ENCODE measurements around the gene PARD3.

Gene PARD3

DNA sequence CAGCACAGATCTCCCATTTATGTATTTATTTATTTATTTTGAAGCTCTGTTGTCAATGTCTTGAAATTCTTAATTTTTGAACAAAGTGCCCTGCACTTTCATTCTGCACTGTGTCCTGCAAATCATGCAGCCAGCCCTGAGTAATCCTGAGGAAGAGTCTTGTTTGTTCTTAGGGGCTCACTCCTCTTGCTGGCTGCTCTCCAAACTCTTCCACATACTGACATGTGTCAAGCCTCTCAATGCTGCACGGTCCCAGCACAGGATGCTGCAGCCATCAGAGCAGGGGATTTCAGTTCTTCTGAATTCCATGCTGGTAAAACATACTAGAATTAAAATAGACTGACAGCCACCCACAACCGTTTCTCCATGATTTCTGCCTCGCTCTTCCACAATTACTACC is 207.2 kb downstream of the PARD3 start:
- no peak for DNase-seq

DNA sequence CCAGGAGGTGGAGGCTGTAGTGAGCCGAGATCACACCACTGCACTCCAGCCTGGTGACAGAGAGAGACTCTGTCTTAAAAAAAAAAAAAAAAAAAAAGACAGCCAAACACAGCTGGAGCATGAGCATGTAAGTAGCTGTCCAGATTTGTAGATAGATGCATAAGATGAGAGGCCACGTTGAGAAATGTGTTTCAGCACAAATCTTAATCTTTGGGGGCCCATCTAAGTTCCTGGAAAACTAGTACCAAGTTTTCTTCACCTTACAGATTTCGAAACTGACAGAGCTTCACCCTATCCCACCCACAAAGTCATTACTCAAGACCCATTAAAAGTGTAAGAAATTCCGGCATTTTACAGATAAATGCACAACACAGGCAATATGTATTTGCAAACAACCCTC is 208.2 kb downstream of the PARD3 start:
- no peak for DNase-seq

DNA sequence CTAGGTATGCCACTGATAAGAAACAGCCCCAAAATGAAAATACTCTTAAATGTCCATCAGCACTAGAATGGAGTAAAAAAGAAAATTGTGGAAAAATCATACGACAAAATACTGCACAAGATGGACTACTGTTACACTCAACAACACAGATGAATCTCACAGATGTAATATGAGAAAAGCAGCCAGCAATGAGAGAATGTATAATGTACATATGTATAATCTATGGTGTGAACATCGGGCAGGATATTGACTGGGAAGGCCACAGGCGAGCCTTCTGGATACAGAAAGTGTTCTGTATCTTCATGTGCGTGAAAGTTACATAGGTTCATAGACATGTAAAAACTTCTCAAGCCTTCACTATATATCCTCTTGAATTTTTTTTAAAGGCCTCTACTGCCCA is 212.6 kb downstream of the PARD3 start:
- no peak for DNase-seq

DNA sequence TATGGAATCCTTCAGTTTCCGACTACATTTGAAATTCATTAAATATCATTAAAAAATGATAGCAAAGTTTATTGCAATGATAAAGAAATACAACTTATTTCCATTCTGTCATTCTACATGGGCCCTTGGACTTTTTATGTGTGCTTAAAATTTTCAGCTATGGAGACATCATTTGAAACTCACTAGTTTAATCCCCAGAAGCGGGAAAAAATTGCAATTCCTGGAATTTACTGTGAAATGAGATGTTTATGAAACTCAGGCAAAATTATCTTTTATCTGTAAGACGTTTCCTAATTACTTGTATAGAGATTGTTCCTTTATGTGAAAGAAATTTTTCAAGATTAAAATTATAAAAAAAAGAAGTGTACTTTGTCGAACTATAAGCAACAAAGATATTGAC is 213.4 kb downstream of the PARD3 start:
- no peak for DNase-seq

DNA sequence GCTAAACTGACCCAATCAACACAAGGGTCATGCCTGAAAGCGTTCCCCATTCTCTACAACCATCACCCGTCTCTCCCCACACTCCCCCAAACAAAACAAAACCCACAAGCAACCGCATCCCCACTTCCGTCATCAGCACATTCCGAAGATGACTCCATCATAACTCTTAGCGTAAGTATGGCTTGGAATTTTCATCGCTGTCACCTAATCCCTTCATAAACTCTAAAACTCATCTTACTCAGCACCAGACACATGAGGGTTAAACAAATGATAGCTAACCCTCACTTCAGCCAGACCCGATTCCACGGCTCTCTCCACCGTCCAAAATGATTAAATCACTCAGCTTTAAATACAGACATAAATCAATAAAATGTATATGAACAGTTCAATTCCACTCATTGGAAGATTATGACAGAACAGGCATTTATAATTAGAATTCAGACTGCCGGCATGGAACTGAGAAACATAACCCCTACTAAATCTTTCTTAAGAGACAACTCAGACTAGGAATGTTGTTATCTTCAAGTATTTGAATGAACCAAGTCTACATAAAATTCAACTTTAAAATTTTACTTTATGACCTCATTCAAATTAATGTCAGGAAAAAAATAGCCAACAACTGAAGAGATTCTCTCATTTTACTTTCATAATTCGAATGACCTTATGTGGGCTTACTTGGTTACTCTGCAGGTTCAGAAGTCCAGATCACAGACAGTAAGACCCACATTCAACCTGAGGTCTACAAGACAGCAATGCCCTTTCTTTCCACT is 215.9 kb downstream of the PARD3 start:
- no peak for DNase-seq

DNA sequence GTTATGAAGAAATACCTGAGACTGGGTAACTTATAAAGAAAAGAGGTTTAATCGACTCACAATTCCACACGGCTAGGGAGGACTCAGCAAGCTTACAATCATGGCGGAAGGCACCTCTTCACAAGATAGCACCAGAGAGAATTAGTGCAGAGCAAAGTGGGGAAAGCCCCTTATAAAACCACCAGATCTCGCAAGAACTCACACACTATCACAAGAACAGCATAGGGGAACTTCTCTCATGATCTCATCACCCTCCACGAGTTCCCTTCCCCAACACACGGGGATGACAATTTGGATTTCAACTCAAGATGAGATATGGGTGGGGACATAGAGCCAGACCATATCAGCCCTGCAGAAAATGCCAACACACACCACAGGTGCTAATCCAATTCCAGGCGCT is 218.7 kb downstream of the PARD3 start:
- no peak for DNase-seq

DNA sequence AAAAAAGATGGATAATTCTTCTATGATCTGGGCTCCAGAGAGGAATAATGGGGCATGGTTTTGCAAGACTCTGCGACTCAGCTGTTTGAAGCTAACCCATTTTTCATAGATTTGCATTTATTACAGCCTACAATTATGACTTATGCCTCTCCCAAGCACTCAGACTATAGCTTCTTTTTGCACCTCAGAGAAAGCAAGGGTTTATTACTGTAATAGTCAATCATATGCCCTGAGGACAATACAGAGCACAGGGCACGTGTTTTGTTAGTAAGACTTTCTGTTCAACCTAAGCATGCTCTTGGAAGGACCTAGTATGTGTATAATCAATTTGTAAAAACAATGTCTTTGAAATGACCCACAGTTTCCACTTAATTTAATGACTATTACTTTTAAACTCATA is 221.2 kb downstream of the PARD3 start:
- DNase-seq: no peak

DNA sequence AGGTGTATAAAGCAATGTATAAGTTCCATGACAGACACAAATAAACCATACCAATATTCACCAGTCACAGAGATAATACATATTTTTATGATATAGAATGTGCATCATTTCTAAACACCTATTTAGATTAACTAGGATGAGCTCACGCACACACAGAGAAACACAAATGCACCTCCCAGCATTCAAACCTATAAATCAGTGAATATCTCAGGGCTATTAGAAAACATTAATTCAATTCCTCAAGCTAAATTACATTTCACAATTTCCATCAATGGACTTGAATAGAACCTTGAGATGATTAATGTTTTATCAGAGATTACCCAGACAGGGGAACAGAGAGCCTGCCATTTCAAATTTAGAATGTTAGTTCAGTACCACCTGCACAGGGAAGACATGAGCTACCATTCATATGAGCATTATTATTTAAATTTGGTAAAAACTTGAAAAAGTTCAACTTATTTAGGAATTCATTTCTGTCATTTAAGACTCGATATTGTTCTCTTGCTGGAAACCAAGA is 221.7 kb downstream of the PARD3 start:
- DNase-seq: no peak

DNA sequence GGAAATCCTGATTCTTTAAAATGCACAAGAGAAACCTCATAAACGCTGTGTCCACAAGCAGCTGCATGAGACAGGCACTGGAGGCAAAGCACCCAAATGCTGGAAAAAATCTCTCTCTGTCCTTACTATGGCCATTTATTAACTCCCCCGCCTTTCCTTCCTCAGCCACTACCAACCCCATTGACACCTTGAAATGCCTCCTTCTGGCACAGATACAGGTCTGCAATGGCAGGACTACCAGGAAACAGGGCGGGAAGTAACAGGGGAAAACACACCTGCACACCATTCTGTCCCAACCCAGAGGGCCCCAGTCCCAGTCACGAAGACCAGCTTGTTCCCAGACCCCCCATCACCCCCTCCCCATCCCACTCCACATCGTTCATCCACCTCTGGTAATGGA is 224.3 kb downstream of the PARD3 start:
- DNase-seq: no peak

DNA sequence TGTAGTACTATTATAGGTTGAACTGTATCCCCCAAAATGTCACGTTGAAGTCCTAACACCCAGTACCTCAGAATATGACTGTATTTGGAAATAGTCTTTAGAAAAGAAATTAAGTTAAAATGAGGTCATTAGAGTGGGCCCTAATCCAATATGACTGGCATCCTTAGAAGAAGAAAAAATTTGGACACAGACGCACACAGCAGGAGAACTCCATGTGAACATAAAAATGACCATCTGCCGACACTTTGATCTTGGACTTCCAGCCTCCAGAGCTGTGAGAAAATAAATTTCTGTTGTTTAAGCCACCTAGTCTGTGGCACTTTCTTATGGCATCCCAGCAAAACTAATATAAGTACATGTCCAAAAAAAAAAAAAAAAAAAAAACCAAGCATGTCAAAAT is 225.8 kb downstream of the PARD3 start:
- no peak for DNase-seq

DNA sequence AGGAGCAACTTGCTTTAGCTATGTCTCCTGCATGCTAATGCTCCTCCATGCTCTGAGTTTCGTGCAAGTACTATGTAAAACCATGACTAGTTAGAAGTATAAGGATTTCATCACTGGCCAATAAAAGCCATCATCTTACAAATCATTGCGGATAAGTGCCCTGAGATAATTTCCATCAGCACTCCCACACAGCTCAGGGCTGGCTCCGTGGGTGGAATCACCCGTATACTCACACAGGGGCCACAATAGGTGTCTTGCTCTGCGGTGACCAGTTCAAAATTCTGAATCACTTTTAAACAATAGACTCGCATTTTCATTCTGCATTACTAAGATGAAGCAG is 227.4 kb downstream of the PARD3 start:
- no peak for DNase-seq

DNA sequence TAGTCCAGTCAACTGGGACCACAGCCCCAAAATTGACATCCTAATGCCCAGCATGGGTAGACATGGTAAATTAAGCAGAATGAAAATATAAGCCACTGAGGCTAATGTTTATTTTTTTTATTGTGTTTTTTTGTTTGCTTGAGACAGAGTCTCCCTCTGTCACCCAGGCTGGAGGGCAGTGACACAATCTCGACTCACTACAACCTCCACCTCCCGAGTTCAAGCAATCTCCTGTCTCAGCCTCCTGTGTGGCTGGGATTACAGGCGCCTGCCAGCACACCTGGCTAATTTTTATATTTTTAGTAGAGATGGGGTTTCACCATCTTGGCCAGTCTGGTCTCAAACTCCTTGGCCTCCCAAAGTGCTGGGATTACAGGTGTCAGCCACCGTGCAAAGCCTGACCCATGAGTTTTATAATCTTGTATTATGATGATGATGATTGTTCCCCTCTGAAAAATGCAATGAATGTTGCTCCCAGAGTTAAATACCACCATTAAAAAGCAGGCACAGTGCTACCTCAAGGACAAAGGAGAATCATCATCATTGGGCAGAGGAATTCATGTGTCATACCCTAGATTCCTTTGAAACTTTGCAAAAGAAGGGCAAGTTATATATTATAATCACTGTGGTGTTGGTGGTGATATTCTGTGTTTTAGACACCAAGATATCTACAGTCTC is 228.0 kb downstream of the PARD3 start:
- DNase-seq: no peak

DNA sequence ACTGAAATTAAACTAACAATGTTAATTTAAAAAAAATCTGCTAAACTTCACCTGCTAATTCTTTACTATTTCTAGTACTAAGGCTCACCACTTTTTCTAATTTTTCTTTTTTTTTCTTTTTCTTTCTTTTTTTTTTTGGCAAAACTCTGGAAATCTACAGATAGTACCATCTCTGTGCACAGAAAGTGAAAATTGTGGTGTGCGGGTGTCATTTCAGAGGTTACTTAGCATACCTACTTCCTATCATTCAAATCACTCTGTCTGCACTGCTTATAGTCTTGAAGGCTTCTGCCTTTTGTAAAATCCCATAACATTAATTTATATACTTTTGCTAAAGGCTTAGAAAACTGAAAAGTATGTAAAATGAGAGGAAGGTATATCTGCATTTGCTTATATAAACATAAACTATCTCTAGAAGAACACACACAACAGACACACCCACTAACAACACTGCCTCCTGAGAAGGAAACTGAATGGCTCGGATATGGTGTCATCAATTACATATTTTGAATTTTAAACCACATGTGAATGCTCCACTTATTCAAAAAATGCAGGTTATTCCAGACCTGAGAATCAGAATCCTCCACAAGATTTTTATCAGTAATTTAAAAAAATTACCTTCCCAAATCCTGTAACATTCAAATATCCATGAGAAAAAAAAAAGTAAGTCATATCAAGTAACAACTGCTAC is 229.5 kb downstream of the PARD3 start:
- DNase-seq: no peak

DNA sequence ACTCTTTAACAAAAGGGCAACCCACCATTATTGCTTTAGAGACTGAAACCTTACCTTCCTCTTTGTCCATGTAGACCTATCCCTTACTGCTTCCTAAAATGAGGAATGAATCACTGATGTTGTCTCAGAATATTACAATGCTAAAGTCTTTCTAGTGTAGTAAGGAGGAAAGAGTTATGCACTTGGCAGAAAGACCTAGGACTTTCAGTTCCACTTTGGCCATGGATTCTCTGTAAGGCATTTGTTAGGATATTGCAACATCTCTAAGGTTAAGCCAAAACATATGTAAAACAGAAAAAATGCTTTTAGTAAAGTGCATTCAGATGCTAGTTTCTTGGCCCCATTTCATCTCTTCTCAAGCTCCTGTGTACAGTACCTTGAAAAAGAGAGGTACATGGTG is 230.9 kb downstream of the PARD3 start:
- DNase-seq: no peak

DNA sequence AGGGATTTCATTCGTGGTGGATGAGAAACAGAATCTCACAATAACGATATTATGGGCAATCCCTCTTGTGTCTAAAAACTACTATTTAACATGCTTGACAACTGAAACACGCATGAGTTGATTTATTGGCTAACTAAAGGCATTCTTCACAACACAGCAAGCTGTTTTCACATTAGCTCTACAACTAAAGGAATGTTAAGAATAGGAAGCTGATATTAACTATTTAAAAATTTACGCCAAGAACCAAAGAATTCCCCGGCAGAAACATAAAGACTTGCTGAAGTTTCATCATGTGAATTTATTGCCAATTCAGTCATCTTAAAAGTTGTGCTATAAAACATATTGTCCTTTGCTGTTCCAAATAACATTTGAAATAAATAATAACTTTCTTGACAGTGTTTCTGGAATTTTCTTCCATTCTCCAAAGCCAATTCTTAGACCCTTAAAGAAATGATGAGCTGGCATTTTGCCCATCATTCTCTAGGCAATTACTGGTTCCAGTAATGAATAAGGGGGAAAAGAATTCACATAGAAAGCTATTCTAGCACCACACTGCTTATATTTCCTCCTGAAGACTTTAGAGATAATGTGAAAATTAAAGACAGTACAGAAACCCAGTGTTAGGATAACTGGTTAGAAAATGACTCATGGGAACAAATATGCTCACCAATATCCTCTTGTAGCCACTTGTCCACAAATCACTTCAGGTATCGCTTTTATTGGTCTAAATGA is 233.1 kb downstream of the PARD3 start:
- no peak for DNase-seq

DNA sequence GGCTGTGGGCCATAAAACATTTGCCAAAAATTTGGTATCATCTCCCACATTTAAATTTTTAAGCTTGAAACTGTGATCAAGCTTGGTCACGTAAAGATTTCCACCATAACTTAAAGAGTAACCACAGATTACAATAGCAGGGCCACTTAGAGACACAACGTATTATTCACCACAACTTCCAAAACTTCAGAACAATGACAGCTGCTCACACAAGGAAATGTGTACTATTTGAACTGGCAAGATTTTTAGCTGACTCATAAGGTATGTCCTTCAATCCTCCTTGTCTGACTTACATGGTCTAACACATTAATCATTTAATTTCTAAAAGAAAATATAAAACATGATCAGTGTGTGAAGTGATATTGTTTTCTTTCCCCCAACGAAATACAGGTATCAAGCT is 234.5 kb downstream of the PARD3 start:
- no peak for DNase-seq

DNA sequence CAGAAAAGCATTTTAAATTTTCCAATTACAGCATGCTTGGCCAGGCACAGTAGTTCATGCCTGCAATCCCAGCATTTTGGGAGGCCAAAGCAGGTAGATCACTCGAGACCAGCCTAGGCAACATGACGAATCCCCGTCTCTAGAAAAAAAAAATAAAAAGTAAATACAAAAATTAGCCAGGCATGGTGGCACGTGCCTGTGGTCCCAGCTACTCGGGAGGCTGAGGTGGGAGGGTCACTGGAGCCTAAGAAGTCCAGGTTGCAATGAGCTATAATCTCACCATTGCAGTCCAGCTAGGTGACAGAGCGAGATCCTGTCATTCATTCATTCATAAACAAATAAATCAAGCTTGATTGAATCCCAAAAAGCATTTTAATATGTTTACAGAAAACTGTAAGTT is 234.9 kb downstream of the PARD3 start:
- DNase-seq: no peak

DNA sequence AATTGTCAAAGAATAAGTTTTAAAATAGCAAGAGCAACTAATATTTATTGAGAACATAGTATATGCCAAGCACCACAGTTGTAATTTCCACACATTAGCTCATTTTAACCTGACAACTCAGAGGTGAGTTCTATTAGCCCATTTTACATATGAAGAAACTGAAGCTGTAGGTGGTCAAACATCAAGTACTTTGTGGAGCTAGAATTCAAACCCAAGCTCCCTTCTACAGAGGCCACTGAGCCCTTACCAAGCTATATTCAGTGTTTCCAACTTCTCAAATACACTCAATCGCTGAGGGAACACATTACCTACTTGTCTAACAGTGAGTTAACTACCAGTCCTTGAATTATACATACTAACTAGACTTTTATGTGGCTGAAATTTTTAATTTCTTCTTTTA is 236.6 kb downstream of the PARD3 start:
- no peak for DNase-seq

DNA sequence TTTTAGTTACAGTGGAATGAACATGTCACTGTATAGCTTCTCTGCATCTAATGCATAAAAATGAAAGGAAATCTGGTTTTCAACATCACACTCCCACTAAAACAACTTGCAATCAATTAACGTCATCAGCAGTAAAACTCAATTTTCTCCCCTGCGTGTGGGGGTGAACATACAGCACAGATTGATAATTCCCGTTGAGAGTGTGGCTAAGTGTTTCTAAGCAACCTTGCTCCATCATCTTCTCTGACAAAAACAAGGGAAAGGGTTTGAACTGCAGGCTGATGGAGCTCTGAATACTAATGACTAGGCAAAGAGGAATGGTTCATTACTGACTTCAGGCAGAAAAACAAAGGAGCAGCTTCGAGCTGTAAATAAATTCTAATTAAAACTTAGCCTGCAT is 238.3 kb downstream of the PARD3 start:
- no peak for DNase-seq

DNA sequence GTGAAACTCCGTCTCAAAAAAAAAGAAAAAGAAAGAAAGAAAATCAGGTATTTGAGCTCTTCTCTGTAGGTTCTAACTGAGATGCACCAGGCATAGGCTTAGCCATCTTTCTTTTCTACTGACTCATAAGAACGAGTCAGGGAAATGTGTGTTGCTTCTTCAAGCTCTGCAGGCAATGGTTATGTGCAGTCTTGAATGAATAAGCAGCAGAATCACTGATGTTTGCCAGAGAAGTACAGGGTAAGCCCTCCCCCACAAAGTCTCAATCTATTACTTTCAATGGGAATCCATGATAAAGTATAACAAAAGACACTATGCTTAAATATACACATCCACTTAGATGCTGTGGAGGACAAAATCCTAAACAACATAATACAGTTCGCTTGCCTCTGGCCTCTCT is 239.2 kb downstream of the PARD3 start:
- no peak for DNase-seq

DNA sequence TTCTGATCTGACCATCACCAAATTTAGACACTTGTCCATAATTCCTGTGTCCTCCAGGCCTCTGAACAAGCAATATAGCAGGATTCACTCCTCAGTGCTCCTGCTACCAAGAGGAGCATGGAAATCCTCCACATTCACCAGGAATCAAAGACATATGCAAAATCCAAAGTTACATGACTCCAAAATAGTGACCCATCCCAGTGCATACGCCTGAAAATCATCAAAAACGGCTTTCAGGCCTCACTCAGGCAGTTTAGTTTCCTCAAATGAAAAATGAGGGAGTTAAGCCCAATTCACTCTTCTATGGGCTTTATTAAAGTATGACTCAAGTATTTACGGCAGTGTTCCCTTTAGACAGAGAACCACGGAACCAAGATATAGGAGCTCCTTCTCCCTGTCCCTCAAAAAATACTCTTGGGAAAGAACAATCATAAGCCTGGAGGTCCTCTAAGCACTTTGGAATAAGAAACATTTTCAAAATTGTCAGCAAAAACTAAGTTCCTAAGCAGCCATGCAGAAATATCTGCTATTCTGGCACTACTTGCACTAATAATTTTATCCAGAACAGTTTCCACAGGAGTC is 240.7 kb downstream of the PARD3 start:
- no peak for DNase-seq

DNA sequence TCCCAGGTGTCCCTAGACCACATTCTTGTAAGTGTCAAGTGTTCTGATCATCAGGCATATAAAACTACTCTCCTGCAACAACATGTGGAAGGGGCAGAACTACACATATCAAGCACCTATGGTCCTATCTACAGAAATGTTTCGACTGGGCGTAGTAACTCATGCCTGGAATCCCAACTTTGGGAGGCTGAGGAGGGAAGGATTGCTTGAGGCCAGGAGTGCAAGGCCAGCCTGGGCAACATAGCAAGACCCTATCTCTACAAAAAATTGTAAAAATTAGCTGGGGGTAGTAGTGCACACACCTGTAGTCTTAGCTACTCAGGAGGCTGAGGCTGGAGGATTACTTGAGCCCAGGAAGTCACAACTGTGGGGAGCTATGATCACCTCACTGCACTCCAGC is 244.2 kb downstream of the PARD3 start:
- no peak for DNase-seq

DNA sequence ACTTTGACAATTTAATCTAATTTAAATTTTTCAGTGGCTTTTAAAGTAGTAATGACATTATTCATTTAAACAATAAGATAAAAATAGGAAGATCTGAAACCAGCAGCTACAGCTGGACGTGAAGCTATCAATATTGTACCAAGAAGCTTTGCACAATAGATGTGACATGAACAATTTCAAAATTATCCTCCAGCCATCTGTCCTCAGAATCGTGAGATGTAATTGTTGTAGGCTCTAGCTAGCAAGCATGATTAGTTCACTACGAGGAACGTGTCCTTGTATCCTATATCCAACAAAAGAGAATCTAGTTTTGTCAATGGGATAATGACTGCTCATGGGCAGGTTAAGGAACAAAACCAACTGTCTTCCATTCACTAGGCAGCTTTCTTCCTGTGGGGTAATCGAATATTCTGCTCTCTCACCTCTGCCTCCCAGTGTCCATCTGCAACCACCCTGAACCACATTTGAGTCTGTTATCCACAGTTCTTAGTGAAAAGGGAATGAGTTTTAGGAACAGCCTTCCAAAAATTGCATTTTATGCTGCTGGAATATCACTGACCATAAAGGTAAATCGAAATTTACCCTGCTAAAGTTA is 247.3 kb downstream of the PARD3 start:
- DNase-seq: no peak
